HepG2 (cell line): ENCODE results near the gene RELL1. TPM values are rescaled to one million over a fixed set of nuclear protein-coding genes. Genes with fewer than 3 reads are reported as not detected.

Source experiments
- ATAC-seq: fragments of 200-7000 bp; cut with Tn5 transposase; 3 replicates; pipeline ENCODE4 v1.9.1; 2020; ENCODE audit warnings: mild to moderate bottlenecking, moderate library complexity
- BruUV-seq: library from RNA; stranded (reverse); fragments of 400-500 nt; replicated peaks from 2 replicates; lab custom pipeline; 2021; lab: Mats Ljungman, UMichigan
- CTCF ChIA-PET: fragments of 300-600 bp; formaldehyde crosslinking; extraction: SDS; loops from one replicate; lab custom pipeline; 2021; ENCODE audit warnings: low total read pairs, inconsistent platforms, low intra/inter-chr PET ratio; lab: Yijun Ruan, JAX
- POLR2A ChIA-PET: fragments of 350-600 bp; sonication (Branson Sonifier 250); formaldehyde crosslinking; loops from one replicate; lab custom pipeline; 2020; ENCODE audit warnings: antibody characterized with exemption, inconsistent platforms; lab: Yijun Ruan, JAX
- DNase-seq: peaks from one replicate; pipeline ENCODE4 v3.0.0-alpha.2; 2015; ENCODE audit warnings: low spot score
- FAIRE-seq: peaks from 3 replicates; lab custom pipeline; 2011; peaks lifted over from hg19 to GRCh38; lab: Jason Lieb, UNC
- H2AFZ ChIP-seq: one replicate; pipeline ENCODE4 v1.6.1; 2011; ENCODE audit warnings: low read length, inconsistent platforms
- H3K27ac ChIP-seq: fragments of 300-600 bp; 3 replicates; pipeline ENCODE4 v1.8.0; 2011; ENCODE audit warnings: mixed run types, mild to moderate bottlenecking, mixed read lengths, low read length, inconsistent platforms; ENCODE audit not compliant: insufficient read depth; ENCODE audit errors: extremely low read length
- H3K27me3 ChIP-seq, 2 experiments: fragments of 200-600 bp in 1 of 2; 2 replicates in 1 of 2; 3 replicates in 1 of 2; pipeline versions ENCODE4 v1.6.0 to v1.8.0; 2011; ENCODE audit warnings: low read length in 2 of 2, mild to moderate bottlenecking in 2 of 2, moderate library complexity in 2 of 2, inconsistent platforms in 1 of 2; ENCODE audit not compliant: insufficient read depth in 2 of 2, control insufficient read depth in 1 of 2
- H3K36me3 ChIP-seq, 2 experiments: fragments of 200-600 bp in 1 of 2; replicated peaks in 1 of 2; 2 replicates in 1 of 2; 3 replicates in 1 of 2; pipeline versions ENCODE4 v1.5.1 to v1.8.0; 2011; ENCODE audit warnings: low read length in 2 of 2, inconsistent platforms in 1 of 2; ENCODE audit not compliant: insufficient read depth in 2 of 2, control insufficient read depth in 1 of 2
- H3K4me1 ChIP-seq: 2 replicates; pipeline ENCODE4 v1.5.1; 2012; ENCODE audit warnings: low read length, inconsistent platforms; ENCODE audit not compliant: insufficient read depth
- H3K4me2 ChIP-seq: 2 replicates; pipeline ENCODE4 v1.6.0; 2011; ENCODE audit warnings: low read depth, low read length, inconsistent platforms
- H3K4me3 ChIP-seq, 3 experiments: fragments of 200-600 bp in 1 of 3; sonication (generic), shearing (Covaris generic) in 1 of 3; replicated peaks in 1 of 3; 2 replicates each; pipeline ENCODE4 v1.5.1; 2011 to 2016; ENCODE audit warnings: low read length in 3 of 3, inconsistent platforms in 2 of 3, low read depth in 2 of 3, mild to moderate bottlenecking in 2 of 3, control low read depth in 1 of 3, mixed read lengths in 1 of 3; ENCODE audit not compliant: insufficient read depth in 1 of 3
- H3K79me2 ChIP-seq: one replicate; pipeline ENCODE4 v1.6.1; 2011; ENCODE audit warnings: low read length, inconsistent platforms; ENCODE audit not compliant: insufficient read depth
- H3K9ac ChIP-seq: 2 replicates; pipeline ENCODE4 v1.6.0; 2011; ENCODE audit warnings: mild to moderate bottlenecking, low read depth, low read length, inconsistent platforms; ENCODE audit not compliant: insufficient read depth
- H3K9me3 ChIP-seq: 2 replicates; pipeline ENCODE4 v1.5.1; 2012; ENCODE audit warnings: mild to moderate bottlenecking, low read length
- H4K20me1 ChIP-seq: 2 replicates; pipeline ENCODE4 v1.6.0; 2011; ENCODE audit warnings: inconsistent platforms, mild to moderate bottlenecking, low read length, moderate library complexity; ENCODE audit not compliant: insufficient read depth
- ATF4 ChIP-seq, 2 experiments: fragments of 450-650 bp in 1 of 2; sonication (generic) in 1 of 2; formaldehyde crosslinking; IDR thresholded peaks; 2 replicates each; pipeline versions ENCODE4 v1.5.0 to v1.8.0; 2020 to 2022; ENCODE audit warnings: mild to moderate bottlenecking in 1 of 2, missing genetic modification reagents in 1 of 2
- CBX2 ChIP-seq, 2 experiments: fragments of 200-600 bp in 1 of 2; sonication (generic); formaldehyde crosslinking in 1 of 2; IDR thresholded peaks; 2 replicates each; pipeline versions ENCODE4 v1.7.0 to v1.8.1; 2018 to 2022; ENCODE audit warnings: low read depth in 2 of 2, low read length in 1 of 2, mild to moderate bottlenecking in 1 of 2, missing genetic modification reagents in 1 of 2
- GATAD2A ChIP-seq: IDR thresholded peaks from 2 replicates; pipeline ENCODE4 v1.6.1; 2016
- HDAC2 ChIP-seq: sonication (generic); formaldehyde crosslinking; IDR thresholded peaks from 2 replicates; pipeline ENCODE4 v1.4.0; 2020; ENCODE audit warnings: missing genetic modification reagents
- HHEX ChIP-seq: IDR thresholded peaks from 2 replicates; pipeline ENCODE4 v1.6.1; 2016; ENCODE audit warnings: control low read depth
- PAXIP1 ChIP-seq: sonication (generic); formaldehyde crosslinking; conservative IDR thresholded peaks from 2 replicates; pipeline ENCODE4 v1.4.0; 2020; ENCODE audit warnings: mild to moderate bottlenecking, missing genetic modification reagents, moderate library complexity
- PHF5A ChIP-seq: IDR thresholded peaks from one replicate; pipeline ENCODE4 v1.6.1; 2018; ENCODE audit warnings: low read depth, missing genetic modification reagents; ENCODE audit not compliant: unreplicated experiment
- THAP11 ChIP-seq: IDR thresholded peaks from 2 replicates; pipeline ENCODE4 v1.6.1; 2016; ENCODE audit warnings: missing biosample characterization, missing genetic modification reagents
- XBP1 ChIP-seq: sonication (generic); formaldehyde crosslinking; IDR thresholded peaks from 2 replicates; pipeline ENCODE4 v1.5.0; 2020; ENCODE audit warnings: missing genetic modification reagents
- ZBTB1 ChIP-seq: sonication (generic); formaldehyde crosslinking; IDR thresholded peaks from 2 replicates; pipeline ENCODE4 v1.4.0; 2020; ENCODE audit warnings: missing genetic modification reagents, borderline replicate concordance
- ZMYM3 ChIP-seq: sonication (generic); formaldehyde crosslinking; IDR thresholded peaks from 2 replicates; pipeline ENCODE4 v1.5.1; 2020; ENCODE audit warnings: mild to moderate bottlenecking, missing genetic modification reagents
- ZNF274 ChIP-seq: sonication (generic); formaldehyde crosslinking; IDR thresholded peaks from 2 replicates; pipeline ENCODE4 v1.5.1; 2020; ENCODE audit warnings: mild to moderate bottlenecking, missing genetic modification reagents
- ZNF720 ChIP-seq: sonication (generic); formaldehyde crosslinking; IDR thresholded peaks from 2 replicates; pipeline ENCODE4 v1.4.0; 2020; ENCODE audit warnings: missing genetic modification reagents
- WGBS: methylation state at CpG from one replicate; pipeline ENCODE4 v1.1.6; 2017; ENCODE audit warnings: low lambda C conversion rate; 5-methylcytosine and 5-hydroxymethylcytosine counted together
- in situ Hi-C: cut with HindIII; loops from 2 replicates; pipeline ENCODE4 v1.10.0; 2017; ENCODE audit warnings: low pct_unique_long_range_greater_than_20kb; ENCODE audit not compliant: extremely low pct_ligation_motif_present
- intact Hi-C: fragments of 100-400 bp; cut with micrococcal nuclease; formaldehyde crosslinking; loops from one replicate; pipeline ENCODE4 v1.10.0; 2022; ENCODE audit not compliant: unreplicated experiment
- polyA plus RNA-seq, 8 experiments: library from polyadenylated mRNA; depleted of rRNA in 3 of 8; stranded (reverse) in 7 of 8; unstranded in 1 of 8; fragments of >200 nt; fragmentation: Illumina TruSeq in 4 of 8; extraction: Trizol in 4 of 8; gene quantifications; 2 replicates each; pipeline versions ENCODE4 v1.2.1 to v1.2.3, GENCODE V29; 2011 to 2016; ENCODE audit warnings: low read depth in 4 of 8, missing spikeins in 1 of 8, mixed read lengths in 1 of 8; ENCODE audit not compliant: insufficient read depth in 1 of 8
- total RNA-seq, 5 experiments: library from RNA; depleted of rRNA; stranded (reverse); fragments of >200 nt; fragmentation: Illumina TruSeq; extraction: Trizol; gene quantifications; 2 replicates each; pipeline ENCODE4 v1.2.3, GENCODE V29; 2016; ENCODE audit warnings: low read depth in 1 of 5

RELL1 gene
- total and polyA plus RNA-seq, 2 of the 13 experiments (the other 11 are each of a cell fraction or from before 2014, with no cell fraction given), result 8.4 to 58.4 TPM

- 90% methylated on average over 2 of the region's 2 CpGs for WGBS
- no peak overlapping the region for H2AFZ ChIP-seq
- H3K27ac ChIP-seq, result no peak overlapping the region
- H3K4me2 ChIP-seq, result peak overlapping the region; percentile 14; the same call in 1 of the 2 replicates
- CTCF ChIA-PET, result no interaction called here
- no peaks in the 10 kb centered on the region; a peak in 1 of 5 replicates for H3K27me3 ChIP-seq
- intact Hi-C loops, result loop anchor here (1.0 to 10.0 kb wide), 3 partner anchors 37 to 981 kb away; partner anchors contain the start of gene KLF3
- H3K4me1 ChIP-seq, result peaks cover 52% of the 10 kb centered on the region
- ATAC-seq, result no peak
- no TSS peak for BruUV-seq
- FAIRE-seq, result no peak
- no peaks in the 10 kb centered on the region for H3K36me3 ChIP-seq
- TF ChIP-seq ATF4 (CRISPR knock-in tag; IDR thresholded peaks at IDR 0.05) (peak in 1 of 2 experiments; percentile 58; a peak in 1 of 4 replicates), ZMYM3 (CRISPR knock-in tag) (no peak), PHF5A (no peak), XBP1 (no peak)
- TF ChIP-seq, all 625 proteins: peak for 1
- in situ Hi-C loops, result no loop called here
- Histone ChIP-seq H3K79me2 (peaks cover 51% of the 10 kb centered on the region), H3K9ac (no peak overlapping the region), H3K9me3 (no peaks in the 10 kb centered on the region), H4K20me1 (no peaks in the 10 kb centered on the region), H3K4me3 (no peak overlapping the region)
- no peak for DNase-seq
- POLR2A ChIA-PET, result no interaction called here
These were observed 2.0 kb downstream of the RELL1 start for GRCh38 chr4:37684154-37684553.

GRCh38 chr4:37682701-37683401 is 3.3 kb downstream of the RELL1 start:
- no peak overlapping the region for H2AFZ ChIP-seq
- POLR2A ChIA-PET, result interaction anchor here (1.3 kb wide), 1 partner anchor 21 kb away, joined by 3 read pairs; no protein-coding TSS in a partner anchor
- peak overlapping the region; percentile 70 for H3K4me2 ChIP-seq
- ATAC-seq (peak; percentile 29), DNase-seq (peak; percentile 85), FAIRE-seq (peak; percentile 78)
- in situ Hi-C loops, result no loop called here
- no peaks in the 10 kb centered on the region for H4K20me1 ChIP-seq
- BruUV-seq, result no TSS peak
- H3K79me2 ChIP-seq, result peaks cover 64% of the 10 kb centered on the region
- H3K9ac ChIP-seq, result peak overlapping the region; percentile 20; the same call in 1 of the 2 replicates
- WGBS, result 36% methylated on average over 7 of the region's 7 CpGs
- CTCF ChIA-PET, result interaction anchor here (1.3 to 1.7 kb wide), 3 partner anchors 80 to 119 kb away, joined by 3 to 14 read pairs (median 5); no protein-coding TSS in a partner anchor
- H3K27me3 ChIP-seq, result no peaks in the 10 kb centered on the region
- H3K4me1 ChIP-seq, result peaks cover 51% of the 10 kb centered on the region
- peak overlapping the region; percentile 53 for H3K27ac ChIP-seq
- intact Hi-C loops, result loop anchor here (1.0 to 10.0 kb wide), 4 partner anchors 20 to 982 kb away; partner anchors contain the start of gene KLF3
- H3K4me3 ChIP-seq, result peak overlapping the region in 2 of 3 experiments; percentile 7 to 8; a peak in 1 of 6 replicates
- no peaks in the 10 kb centered on the region for H3K9me3 ChIP-seq
- H3K36me3 ChIP-seq, result peaks cover 0 to 3% of the 10 kb centered on the region in 2 experiments; a peak in 1 of 5 replicates
- no peak for TF ChIP-seq HHEX (CRISPR knock-in tag)
- no peak for TF ChIP-seq ZBTB1 (CRISPR knock-in tag)
- peak; percentile 62 for TF ChIP-seq GATAD2A
- TF ChIP-seq ZNF720 (CRISPR knock-in tag), result no peak
- TF ChIP-seq CBX2 (IDR thresholded peaks at IDR 0.05; ENCODE audit: low read depth, low read length), result no peak
- no peak for TF ChIP-seq CBX2 (CRISPR knock-in tag; IDR thresholded peaks at IDR 0.05; ENCODE audit: low read depth)
- 0 out of 2 replicates have a peak, but pooled peaks have one; percentile 30 for TF ChIP-seq THAP11 (CRISPR knock-in tag)
- no peak for TF ChIP-seq HDAC2 (CRISPR knock-in tag)
- TF ChIP-seq ZNF274 (CRISPR knock-in tag), result no peak
- TF ChIP-seq PAXIP1 (CRISPR knock-in tag), result 0 out of 2 replicates have a peak, but pooled peaks have one; percentile 26
